Vagina (tissue), 2 donors: ENCODE measurements around the gene GLG1.

Experiments
- CTCF ChIP-seq, 3 experiments: fragments of 450-650 bp in 2 of 3; fragments of 200-600 bp in 1 of 3; sonication (generic) in 1 of 3; IDR thresholded peaks; one replicate each; pipeline ENCODE4 v1.5.1; 2017 to 2019; ENCODE audit warnings: antibody characterized with exemption in 3 of 3, mild to moderate bottlenecking in 2 of 3, moderate library complexity in 2 of 3
- POLR2A ChIP-seq, 2 donors: fragments of 450-650 bp; IDR thresholded peaks; one replicate each; pipeline ENCODE4 v1.6.1; 2017; ENCODE audit warnings: antibody characterized with exemption in 2 of 2, mild to moderate bottlenecking in 2 of 2, moderate library complexity in 2 of 2

- TF ChIP-seq CTCF (IDR thresholded peaks at IDR 0.05) (no peak), POLR2A (IDR thresholded peaks at IDR 0.05) (no peak)
These were observed 151.7 kb downstream of the GLG1 start for GRCh38 chr16:74455213-74455612.
